ENCODE results near the gene LHFPL3.

The LHFPL3 gene

GRCh38 chr7:104371216-104371979 is 43.0 kb downstream of the LHFPL3 start:
- no peak overlapping the region for H3K27ac ChIP-seq
- TF ChIP-seq, protein P1, sequence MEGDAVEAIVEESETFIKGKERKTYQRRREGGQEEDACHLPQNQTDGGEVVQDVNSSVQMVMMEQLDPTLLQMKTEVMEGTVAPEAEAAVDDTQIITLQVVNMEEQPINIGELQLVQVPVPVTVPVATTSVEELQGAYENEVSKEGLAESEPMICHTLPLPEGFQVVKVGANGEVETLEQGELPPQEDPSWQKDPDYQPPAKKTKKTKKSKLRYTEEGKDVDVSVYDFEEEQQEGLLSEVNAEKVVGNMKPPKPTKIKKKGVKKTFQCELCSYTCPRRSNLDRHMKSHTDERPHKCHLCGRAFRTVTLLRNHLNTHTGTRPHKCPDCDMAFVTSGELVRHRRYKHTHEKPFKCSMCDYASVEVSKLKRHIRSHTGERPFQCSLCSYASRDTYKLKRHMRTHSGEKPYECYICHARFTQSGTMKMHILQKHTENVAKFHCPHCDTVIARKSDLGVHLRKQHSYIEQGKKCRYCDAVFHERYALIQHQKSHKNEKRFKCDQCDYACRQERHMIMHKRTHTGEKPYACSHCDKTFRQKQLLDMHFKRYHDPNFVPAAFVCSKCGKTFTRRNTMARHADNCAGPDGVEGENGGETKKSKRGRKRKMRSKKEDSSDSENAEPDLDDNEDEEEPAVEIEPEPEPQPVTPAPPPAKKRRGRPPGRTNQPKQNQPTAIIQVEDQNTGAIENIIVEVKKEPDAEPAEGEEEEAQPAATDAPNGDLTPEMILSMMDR (conservative IDR thresholded peaks at IDR 0.05), result no peak

GRCh38 chr7:104371980-104372357 is 43.6 kb downstream of the LHFPL3 start:
- TF ChIP-seq, protein P1 (conservative IDR thresholded peaks at IDR 0.05), result no peak
- no peak overlapping the region for H3K27ac ChIP-seq

GRCh38 chr7:104382616-104383015 is 54.2 kb downstream of the LHFPL3 start:
- no peak overlapping the region for H3K27ac ChIP-seq
- TF ChIP-seq, protein P1 (conservative IDR thresholded peaks at IDR 0.05), result no peak

GRCh38 chr7:104386943-104387342 is 58.5 kb downstream of the LHFPL3 start:
- TF ChIP-seq, protein P1 (conservative IDR thresholded peaks at IDR 0.05), result no peak
- no peak overlapping the region for H3K27ac ChIP-seq

DNA sequence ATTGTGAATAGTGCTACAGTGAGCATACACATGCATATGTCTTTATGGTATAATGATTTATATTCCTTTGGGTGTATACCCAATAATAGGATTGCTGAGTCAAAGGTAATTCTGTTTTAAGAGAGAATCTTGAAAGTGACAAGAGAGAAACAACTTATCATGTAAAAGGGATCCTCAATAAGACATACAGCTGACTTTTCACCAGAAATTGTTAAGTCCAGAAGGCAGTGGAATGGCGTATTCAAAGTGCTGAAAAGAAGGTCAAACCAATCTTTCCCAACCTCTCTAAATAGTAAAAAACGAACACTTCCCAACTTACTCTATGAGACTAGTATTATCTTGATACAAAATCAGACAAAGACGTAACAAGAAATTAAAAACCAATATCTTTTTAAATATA is 59.8 kb downstream of the LHFPL3 start:
- TF ChIP-seq, protein P1 (conservative IDR thresholded peaks at IDR 0.05), result no peak
- H3K27ac ChIP-seq, result no peak overlapping the region

DNA sequence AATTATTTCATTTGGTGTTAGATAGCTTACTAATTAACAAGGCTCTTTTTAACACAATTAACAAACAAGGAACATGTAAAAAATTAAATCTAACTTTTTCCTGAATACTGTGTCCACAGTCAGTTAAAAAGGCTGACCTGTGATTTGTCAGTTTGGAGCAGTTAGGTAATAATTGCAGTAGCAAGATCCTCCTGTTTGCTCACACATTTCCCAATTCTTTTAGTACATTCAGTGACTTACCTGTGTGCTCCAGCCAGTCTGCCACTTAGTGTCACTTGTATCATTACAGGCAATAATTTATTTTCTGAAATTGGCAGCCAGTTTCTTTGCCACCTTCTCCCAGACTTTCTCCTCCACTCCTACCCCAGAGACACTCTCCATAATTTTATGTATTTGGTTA is 66.8 kb downstream of the LHFPL3 start:
- TF ChIP-seq, protein P1 (conservative IDR thresholded peaks at IDR 0.05), result no peak
- H3K27ac ChIP-seq, result no peak overlapping the region

GRCh38 chr7:104397442-104397841 is 69.0 kb downstream of the LHFPL3 start:
- H3K27ac ChIP-seq, result no peak overlapping the region
- TF ChIP-seq, protein P1 (conservative IDR thresholded peaks at IDR 0.05), result no peak

Measured in VCaP (cell line).